EL (cell line): ENCODE data around the gene RNF4.
"Not testable (repeated sequence)": the region's sequence is repeated elsewhere in the genome, so short reads cannot be mapped to it uniquely, and the experiment has no call there.

Source experiments
- DNase-seq: peaks from one replicate; pipeline ENCODE4 v3.0.0-alpha.2; 2016

The RNF4 gene

DNA sequence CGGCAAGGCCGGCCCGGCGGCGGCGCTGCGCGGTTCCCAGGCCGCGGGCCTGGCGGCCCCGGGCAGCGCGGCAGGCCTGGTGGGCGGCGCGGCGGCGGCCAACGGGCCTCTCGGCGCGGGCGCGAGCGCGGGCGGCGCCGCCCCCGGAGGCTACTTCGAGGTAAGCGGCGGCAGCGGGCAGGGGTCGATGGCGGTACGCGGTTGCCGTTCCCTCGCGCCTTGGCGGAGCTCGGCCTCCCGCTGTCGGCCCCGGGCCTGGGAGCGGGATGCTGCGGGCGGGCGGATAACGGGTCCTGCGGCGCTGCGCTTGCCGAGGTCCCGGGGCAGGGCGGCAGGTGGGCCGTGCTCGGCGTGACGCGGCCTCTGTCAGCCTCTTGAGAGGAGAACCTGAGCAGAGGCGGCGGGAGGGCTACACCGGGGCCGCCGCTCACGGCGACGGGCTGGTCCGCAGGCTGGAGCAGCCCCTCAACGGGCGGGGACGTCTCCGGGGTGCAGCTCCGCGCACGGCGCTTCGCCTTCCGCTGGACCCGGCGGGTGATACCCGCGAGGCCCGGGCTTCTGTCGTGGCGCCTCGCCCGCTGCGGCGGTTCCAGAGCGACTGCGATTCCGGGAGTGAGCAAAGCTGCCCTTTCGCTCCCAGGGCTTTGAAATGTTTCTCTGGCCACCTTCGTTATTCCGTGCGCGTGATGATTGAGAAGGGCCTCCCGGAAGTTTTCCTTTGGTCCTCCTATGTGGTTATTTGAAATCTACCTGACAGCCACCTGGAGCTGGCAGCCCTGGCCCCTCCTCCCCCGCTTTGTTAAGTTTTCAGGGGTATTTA lies 68.3 kb downstream of the RNF4 start:
- DNase-seq = peak; percentile 32

DNA sequence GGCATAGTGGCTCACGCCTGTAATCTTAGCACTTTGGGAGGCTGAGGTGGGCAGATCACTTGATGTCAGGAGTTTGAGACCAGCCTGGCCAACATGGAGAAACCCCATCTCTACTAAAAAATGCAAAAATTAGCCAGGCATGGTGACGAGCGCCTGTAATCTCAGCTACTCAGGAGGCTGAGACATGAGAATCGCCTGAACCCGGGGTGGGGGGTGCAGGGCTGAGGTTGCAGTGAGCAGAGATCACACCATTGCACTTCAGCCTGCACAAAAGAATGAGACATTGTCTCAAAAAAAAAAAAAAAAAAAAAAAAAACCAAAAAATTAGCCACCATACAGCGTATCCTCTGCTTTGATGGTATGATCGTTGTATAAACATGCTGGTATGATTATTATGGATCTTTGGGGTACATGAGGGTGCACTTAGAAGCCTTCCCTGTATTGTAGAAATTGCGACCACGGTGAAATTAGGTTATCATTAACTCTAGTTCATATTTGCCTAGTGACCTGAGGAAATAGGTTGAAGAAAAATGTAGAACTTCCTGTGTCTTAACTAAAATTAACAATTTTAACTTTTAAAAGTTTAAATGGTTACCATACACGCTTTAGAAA lies 74.8 kb downstream of the RNF4 start:
- not testable (repeated sequence) for DNase-seq

DNA sequence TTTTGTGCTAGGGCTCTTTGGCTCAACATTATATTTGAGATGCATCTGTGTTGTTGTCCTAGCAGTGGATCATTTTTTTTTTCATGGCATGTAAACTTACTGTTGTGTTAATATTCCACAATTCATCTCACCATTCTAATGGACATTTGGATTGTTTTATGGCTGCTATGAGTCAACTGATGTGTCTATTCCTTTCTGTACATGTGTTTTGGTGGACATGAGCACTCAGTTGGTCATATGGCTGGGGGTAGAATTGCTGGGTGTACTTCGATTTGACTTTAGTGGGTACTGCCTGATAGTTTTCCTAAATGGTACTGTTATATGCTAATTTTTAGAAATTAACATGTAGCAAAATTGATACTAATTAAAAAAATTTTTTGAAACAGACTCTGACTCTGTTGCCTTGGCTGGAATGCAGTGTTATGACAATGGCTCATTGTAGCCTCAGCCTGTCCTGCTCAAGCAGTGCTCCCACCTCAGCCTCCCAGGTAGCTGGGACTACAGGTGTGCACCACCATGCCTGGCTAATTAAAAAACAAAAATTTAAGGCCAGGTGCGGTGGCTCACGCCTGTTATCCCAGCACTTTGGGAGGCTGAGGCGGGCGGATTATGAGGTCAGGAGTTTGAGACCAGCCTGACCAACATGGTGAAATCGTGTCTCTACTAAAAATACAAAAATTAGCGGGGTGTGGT lies 76.6 kb downstream of the RNF4 start:
- no peak for DNase-seq

DNA sequence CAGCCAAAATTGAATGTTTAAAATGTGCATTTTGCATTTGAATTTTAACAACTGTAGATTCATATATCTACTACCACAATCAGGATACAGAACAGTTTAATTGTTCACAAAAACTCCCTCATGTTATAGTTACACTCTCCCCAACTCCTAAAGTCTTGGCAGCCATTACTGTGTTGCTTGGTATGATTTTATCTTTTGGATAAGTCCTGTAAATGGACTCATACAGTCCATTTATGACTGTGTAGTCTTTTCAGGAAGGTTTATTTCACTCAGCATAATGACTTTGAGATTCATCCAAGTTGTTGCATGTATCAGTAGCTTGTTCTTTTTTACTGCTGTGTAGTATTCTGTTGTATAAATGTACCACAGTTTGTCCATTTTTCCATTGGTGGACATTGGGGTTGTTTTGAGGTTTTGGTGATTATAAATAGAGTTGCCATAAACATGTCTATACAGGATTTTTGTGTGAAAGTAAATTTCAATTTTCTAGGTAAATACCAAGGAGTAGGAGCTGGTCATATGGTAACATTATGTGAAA lies 77.4 kb downstream of the RNF4 start:
- DNase-seq = no peak

DNA sequence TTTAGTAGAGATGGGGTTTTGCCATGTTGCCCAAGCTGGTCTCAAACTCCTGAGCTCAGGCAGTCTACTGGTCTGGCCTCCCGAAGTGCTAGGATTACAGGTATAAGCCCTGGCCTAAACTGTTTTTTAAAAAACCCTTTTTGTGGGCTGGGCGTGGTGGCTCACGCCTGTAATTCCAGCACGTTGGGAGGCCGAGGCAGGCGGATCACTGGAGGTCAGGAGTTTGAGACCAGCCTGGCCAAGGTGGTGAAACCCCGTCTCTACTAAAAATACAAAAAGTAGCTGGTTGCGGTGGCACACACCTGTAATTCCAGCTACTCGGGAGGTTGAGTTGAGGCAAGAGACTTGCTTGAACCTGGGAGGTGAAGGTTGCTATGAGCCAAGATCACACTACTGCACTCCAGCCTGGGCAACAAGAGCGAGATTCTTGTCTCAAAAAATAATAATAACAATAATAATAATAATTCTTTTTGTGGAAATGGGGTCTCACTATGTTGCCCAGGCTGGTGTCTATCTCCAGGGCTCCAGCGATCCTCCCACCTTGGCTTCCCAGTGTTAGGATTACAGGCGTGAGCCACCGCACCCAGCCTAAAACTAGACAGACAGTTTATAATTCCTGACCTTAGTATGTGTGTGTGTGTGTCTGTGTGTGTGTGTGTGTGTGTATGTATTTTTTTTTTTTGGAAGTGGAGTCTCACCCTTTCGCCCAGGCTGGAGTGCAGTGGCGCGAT lies 78.2 kb downstream of the RNF4 start:
- not testable (repeated sequence) for DNase-seq

DNA sequence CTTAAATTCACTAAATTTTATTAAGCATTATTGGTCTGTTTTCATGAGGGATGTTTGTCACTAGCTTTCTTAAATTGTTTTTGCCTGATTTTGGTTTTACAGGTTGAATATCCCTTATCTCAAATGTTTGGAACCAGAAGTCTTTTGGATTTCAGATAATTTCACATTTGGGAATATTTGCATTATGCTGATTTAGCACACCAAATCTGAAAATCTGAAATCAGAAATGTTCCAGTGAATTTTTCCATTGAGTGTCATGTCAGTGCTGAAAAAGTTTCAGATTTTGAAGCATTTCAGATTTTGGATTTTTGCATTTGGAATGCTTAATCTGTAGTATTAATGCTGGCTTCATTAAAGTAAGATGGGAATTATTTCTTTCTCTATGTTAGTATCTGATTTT lies 82.2 kb downstream of the RNF4 start:
- no peak for DNase-seq

DNA sequence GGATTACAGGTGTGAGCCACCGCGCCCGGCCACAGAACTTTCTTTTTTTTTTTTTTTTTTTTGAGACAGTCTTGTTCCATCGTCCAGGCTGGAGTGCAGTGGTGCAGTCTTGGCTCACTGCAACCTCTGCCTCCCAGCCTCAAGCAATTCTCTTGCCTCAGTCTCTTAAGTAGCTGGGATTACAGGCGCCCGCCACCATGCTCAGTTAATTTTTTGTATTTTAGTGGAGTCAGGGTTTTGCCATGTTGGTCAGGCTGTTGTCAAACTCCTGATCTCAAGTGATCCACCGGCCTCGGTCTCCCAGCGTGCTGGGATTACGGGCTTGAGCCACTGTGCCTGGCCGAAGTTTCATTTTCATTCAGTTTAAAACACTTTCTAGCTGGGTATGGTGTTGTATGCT lies 83.9 kb downstream of the RNF4 start:
- DNase-seq = no peak

DNA sequence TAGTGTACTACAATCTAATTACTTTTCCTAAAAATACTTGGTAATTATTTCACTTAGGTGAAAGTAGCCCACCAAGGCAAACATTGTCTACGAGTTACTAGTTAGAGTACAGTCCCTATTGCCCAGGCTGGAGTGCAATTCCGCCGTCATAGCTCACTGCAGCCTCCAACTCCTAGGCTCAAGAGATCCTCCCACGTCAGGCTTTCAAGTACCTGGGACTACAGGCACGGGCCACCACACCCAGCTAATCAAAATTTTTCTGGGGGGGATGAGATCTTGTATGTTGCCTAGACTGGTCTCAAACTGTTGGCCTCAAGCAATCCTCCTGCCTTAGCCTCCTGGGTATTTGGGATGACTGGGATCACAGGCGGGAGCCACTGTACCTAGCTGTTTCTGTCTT lies 89.4 kb downstream of the RNF4 start:
- no peak for DNase-seq

DNA sequence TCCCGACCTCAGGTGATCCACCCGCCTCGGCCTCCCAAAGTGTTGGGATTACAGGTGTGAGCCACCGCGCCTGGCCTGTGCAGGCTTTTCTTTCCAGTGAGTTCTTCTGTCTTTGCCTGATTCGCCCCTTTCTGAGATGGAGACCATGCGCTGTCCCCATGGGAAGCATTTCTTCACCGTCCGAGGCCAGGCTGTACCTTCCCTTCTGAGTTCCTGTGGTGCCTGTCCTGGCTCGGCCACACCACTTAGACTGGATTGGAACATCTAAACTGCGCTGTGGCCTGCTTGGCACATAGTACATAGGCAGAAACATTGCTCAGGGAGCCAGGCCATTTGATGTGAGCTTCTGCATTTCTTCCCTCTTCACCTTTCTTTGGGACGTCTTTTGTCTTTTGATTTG lies 91.3 kb downstream of the RNF4 start:
- no peak for DNase-seq
